Lower leg skin (tissue), 3 donors: Measurements from ENCODE around the gene REG1A.

Experiments used
- CTCF ChIP-seq, 3 donors: fragments of 450-650 bp; IDR thresholded peaks; one replicate each; pipeline ENCODE4 v1.5.1; 2016; ENCODE audit warnings: antibody characterized with exemption in 3 of 3, mild to moderate bottlenecking in 3 of 3, moderate library complexity in 2 of 3
- POLR2A ChIP-seq, 2 donors: fragments of 450-650 bp; IDR thresholded peaks; one replicate each; pipeline ENCODE4 v1.6.1; 2016 to 2017; ENCODE audit warnings: antibody characterized with exemption in 2 of 2, mild to moderate bottlenecking in 1 of 2, moderate library complexity in 1 of 2

- no peak for TF ChIP-seq CTCF (IDR thresholded peaks at IDR 0.05)
- no peak for TF ChIP-seq POLR2A (IDR thresholded peaks at IDR 0.05)
These were observed 4.8 kb downstream of the REG1A start for GRCh38 chr2:79124907-79125720.
